Omental fat pad (tissue), 4 donors: ENCODE results near the gene LHFPL2. TPM values are rescaled to one million over a fixed set of nuclear protein-coding genes. Genes with fewer than 3 reads are reported as not detected.

Experiments used
- ATAC-seq: fragments of 150-250 bp; one replicate; pipeline ENCODE4 v1.9.1; 2016; ENCODE audit warnings: mild to moderate bottlenecking, moderate library complexity; ENCODE audit not compliant: low FRiP score
- DNase-seq: peaks from one replicate; pipeline ENCODE4 v3.0.0-alpha.2; 2019; ENCODE audit warnings: low spot score
- CTCF ChIP-seq, 3 donors: fragments of 450-650 bp; IDR thresholded peaks; one replicate each; pipeline ENCODE4 v1.5.1; 2016 to 2017; ENCODE audit warnings: antibody characterized with exemption in 3 of 3, mild to moderate bottlenecking in 3 of 3, moderate library complexity in 2 of 3
- total RNA-seq, 4 donors: library from RNA; depleted of rRNA; stranded (reverse); fragments of >200 nt; gene quantifications; one replicate each; pipeline ENCODE4 v1.1.0, GENCODE V29; 2016

Gene LHFPL2
- total RNA-seq, 4 donors from 2014 or later: 37.1 to 146 (median 45.9) TPM

DNA sequence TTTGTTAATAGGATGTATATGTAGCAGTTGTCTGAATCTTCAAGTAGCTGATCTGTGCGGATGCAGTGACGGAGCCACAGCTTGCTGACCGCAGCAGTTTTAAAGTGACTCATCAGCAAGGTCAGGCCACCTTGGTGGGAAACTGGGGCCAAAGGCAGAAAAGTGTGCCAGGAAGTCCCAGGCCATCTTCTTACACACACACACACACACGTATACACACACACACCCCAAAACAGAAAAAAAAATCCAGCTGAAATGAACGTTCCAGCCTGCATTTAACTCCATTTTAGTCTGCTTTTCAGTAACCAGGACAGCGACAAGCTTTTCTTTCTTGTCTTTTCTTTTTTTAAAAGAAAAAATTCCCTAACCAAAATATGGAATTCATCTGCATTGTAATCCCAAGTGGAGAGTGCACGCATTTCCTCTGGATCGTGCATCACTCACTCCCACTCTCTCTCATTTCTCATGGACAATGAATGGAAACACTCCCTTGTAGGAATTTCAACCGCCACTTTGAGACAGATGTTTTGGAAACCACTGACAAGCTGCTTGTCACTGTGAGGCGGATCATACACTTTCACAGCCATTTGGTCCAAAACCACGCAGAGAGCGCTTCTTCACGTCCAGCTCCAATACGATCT lies 103.9 kb downstream of the LHFPL2 start:
- no peak for TF ChIP-seq CTCF (IDR thresholded peaks at IDR 0.05)
- DNase-seq (no peak), ATAC-seq (no peak)

DNA sequence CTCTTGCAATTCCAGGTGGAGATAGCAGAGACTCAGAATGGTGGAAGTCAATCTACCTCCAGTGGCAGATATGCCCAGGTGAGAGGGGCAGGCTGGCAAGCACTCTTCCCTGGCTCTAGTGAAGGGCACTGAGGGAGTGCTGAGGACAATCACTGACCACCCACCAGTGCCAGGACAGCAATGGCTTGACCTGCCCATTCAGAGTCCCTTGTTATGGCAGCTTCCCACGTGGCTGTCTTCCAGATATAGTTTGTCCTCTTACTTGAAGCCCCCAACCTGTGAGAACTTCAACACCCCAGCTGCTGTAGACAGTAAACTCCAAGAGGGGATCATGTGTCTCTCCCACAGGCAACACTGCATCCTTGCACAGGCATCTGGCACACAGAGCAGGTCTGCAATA lies 104.7 kb downstream of the LHFPL2 start:
- no peak for ATAC-seq
- no peak for DNase-seq

GRCh38 chr5:78543292-78543691 lies 105.3 kb downstream of the LHFPL2 start:
- TF ChIP-seq CTCF (IDR thresholded peaks at IDR 0.05): no peak
- DNase-seq (no peak), ATAC-seq (no peak)

More for the DNA sequence above, 104.7 kb downstream of the LHFPL2 start:
- no peak for TF ChIP-seq CTCF (IDR thresholded peaks at IDR 0.05)

- ATAC-seq (no peak), DNase-seq (no peak)
- no peak for TF ChIP-seq CTCF (IDR thresholded peaks at IDR 0.05)
Observed at GRCh38 chr5:78542321-78542840, 106.2 kb downstream of the LHFPL2 start.

- no peak for TF ChIP-seq CTCF (IDR thresholded peaks at IDR 0.05)
- ATAC-seq: no peak
- DNase-seq: no peak
Observed at GRCh38 chr5:78541086-78541654, 107.4 kb downstream of the LHFPL2 start.

DNA sequence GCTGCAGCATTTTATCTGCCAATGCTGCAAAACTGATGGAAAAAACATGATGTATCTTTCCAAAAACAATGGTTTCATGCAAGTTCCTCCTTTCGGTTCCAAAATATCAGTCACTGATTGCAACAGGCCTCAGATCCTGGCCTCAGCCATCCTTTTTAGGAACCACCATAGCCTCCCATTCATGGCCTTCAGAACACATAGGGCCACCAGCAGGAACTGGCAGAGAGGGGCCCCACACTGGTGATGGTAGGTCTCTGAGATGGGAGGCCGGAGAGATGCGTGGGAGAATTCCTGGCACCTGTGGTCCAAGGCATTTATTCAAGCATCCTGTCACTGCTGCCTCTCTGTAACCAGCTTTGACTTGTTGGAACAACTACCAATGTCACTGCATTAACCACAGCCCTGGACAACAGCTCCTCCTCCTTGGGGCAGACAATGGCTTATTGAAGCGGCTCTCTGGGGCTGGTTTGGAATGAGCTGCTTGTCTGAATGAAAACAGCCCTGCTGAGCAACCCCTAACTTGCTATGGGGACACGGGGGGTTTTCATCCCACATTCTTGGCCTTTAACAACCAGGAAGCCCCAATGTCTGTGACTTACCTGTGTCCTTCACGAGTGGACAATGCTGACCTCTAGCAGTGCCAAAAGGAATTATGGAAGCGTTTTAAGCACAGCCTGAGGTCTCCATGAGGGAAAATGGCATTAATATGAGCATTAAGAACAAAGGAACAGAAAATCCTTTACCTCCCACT lies 108.1 kb downstream of the LHFPL2 start:
- ATAC-seq: no peak
- DNase-seq: no peak
- no peak for TF ChIP-seq CTCF (IDR thresholded peaks at IDR 0.05)
